ENCODE measurements around the gene SPINK8. TPM values are rescaled to one million over a fixed set of nuclear protein-coding genes. Genes with fewer than 3 reads are reported as not detected.

Gene SPINK8
- total RNA-seq, 1 experiment from 2014 or later = not detected

GRCh38 chr3:48289659-48290058, 43.8 kb downstream of the SPINK8 start:
- Histone ChIP-seq H3K27me3 (ENCODE audit: insufficient read depth, low read length) (no peaks in the 10 kb centered on the region), H3K9me3 (ENCODE audit: control insufficient read depth, low read depth, low read length) (no peaks in the 10 kb centered on the region), H2BK20ac (ENCODE audit: low read depth, low read length, poor library complexity, severe bottlenecking) (no peak overlapping the region), H2AFZ (ENCODE audit: low read length) (no peak overlapping the region), H4K8ac (replicated peaks; ENCODE audit: insufficient read length, low read depth, low read length) (no peak overlapping the region), H2BK120ac (ENCODE audit: low read depth, low read length, poor library complexity, severe bottlenecking) (no peak overlapping the region), H3K4ac (ENCODE audit: low read depth, low read length) (no peak overlapping the region), H2BK12ac (ENCODE audit: insufficient read length, low read depth, low read length) (no peak overlapping the region), H2AK5ac (ENCODE audit: insufficient read length, low read length) (no peak overlapping the region), H3K56ac (ENCODE audit: insufficient read length, low read depth, low read length) (no peak overlapping the region), H3K27ac (ENCODE audit: insufficient read length, low read depth, low read length) (no peak overlapping the region), H3K18ac (ENCODE audit: insufficient read length, low read depth, low read length) (no peak overlapping the region), H3K9ac (ENCODE audit: extremely low read depth, insufficient read length, low read length) (no peak overlapping the region), H2BK5ac (ENCODE audit: insufficient read length, low read length) (no peak overlapping the region), H3T11ph (ENCODE audit: low read length) (no peak overlapping the region), H3K23ac (ENCODE audit: insufficient read length, low read depth, low read length) (no peak overlapping the region), H3K14ac (ENCODE audit: insufficient read depth, low read length) (no peak overlapping the region), H4K91ac (ENCODE audit: insufficient read length, low read depth, low read length) (no peak overlapping the region), H4K5ac (ENCODE audit: insufficient read length, low read depth, low read length) (no peak overlapping the region), H3K4me2 (ENCODE audit: insufficient read depth, insufficient read length, low read length) (no peak overlapping the region), H2BK15ac (ENCODE audit: low read depth, low read length) (no peak overlapping the region), H4K20me1 (ENCODE audit: control insufficient read depth, insufficient read depth, insufficient read length) (no peaks in the 10 kb centered on the region), H3K79me1 (ENCODE audit: insufficient read depth, low read depth, low read length, poor library complexity, severe bottlenecking) (peaks cover 2% of the 10 kb centered on the region), H3K79me2 (ENCODE audit: insufficient read depth, low read length) (no peaks in the 10 kb centered on the region), H3K23me2 (ENCODE audit: insufficient read length, low read depth, low read length, poor library complexity, severe bottlenecking) (no peaks in the 10 kb centered on the region), H3K4me1 (ENCODE audit: insufficient read depth, low read length) (no peaks in the 10 kb centered on the region)
- no peak for TF ChIP-seq CTCF (conservative IDR thresholded peaks at IDR 0.05)
- H3K36me3 Mint-ChIP-seq (ENCODE audit: insufficient read depth in 1 of 3, low read depth in 3 of 3) = peaks cover 22 to 57% (median 55%) of the 10 kb centered on the region in 3 experiments
- DNase-seq = no peak
- H3K9me3 Mint-ChIP-seq = peaks cover 10 to 13% of the 10 kb centered on the region in 2 experiments; a peak in 4 of 5 replicates
- no peak overlapping the region for H3K27ac Mint-ChIP-seq
- no peaks in the 10 kb centered on the region for H3K4me1 Mint-ChIP-seq
- H3K27me3 Mint-ChIP-seq (ENCODE audit: low read depth) = no peaks in the 10 kb centered on the region; the same call in 1 of the 2 replicates
- H3K4me3 Mint-ChIP-seq = no peak overlapping the region
- no CpG with 5 or more reads among the region's 1 CpG for WGBS (ENCODE audit: extremely low coverage, insufficient read length, low lambda C conversion rate)
